Measurements from ENCODE around the gene SEC61A1. TPM values are rescaled to one million over a fixed set of nuclear protein-coding genes. Genes with fewer than 3 reads are reported as not detected.

Gene SEC61A1
- total RNA-seq, 1 experiment from 2014 or later: 189 TPM

GRCh38 chr3:128078322-128078721, 26.1 kb downstream of the SEC61A1 start:
- peaks cover 34% of the 10 kb centered on the region; the same call in 1 of the 2 replicates for H3F3A ChIP-seq (ENCODE audit: insufficient read depth, low read depth)
- DNase-seq: no peak
- peaks cover 15% of the 10 kb centered on the region for H4K20me1 ChIP-seq (ENCODE audit: insufficient read depth)
- CTCF ChIA-PET: no interaction called here
- no peaks in the 10 kb centered on the region for H3K9me3 ChIP-seq (ENCODE audit: insufficient read depth, low read depth)
- no TSS peak for BruUV-seq (replicated peaks)
- no peak overlapping the region for H2AFZ ChIP-seq
- no peaks in the 10 kb centered on the region for H3K9me2 ChIP-seq (ENCODE audit: insufficient read depth)
- H3K27me3 ChIP-seq (ENCODE audit: insufficient read depth, low read depth): no peaks in the 10 kb centered on the region
- no peak overlapping the region for H3K4me2 ChIP-seq
- H3K79me2 ChIP-seq (ENCODE audit: low read depth): no peaks in the 10 kb centered on the region
- POLR2A ChIA-PET (ENCODE audit: unreplicated experiment): no interaction called here
- TF ChIP-seq EZH2 (IDR thresholded peaks at IDR 0.05; ENCODE audit: low read depth): no peak
- TF ChIP-seq, protein P1, sequence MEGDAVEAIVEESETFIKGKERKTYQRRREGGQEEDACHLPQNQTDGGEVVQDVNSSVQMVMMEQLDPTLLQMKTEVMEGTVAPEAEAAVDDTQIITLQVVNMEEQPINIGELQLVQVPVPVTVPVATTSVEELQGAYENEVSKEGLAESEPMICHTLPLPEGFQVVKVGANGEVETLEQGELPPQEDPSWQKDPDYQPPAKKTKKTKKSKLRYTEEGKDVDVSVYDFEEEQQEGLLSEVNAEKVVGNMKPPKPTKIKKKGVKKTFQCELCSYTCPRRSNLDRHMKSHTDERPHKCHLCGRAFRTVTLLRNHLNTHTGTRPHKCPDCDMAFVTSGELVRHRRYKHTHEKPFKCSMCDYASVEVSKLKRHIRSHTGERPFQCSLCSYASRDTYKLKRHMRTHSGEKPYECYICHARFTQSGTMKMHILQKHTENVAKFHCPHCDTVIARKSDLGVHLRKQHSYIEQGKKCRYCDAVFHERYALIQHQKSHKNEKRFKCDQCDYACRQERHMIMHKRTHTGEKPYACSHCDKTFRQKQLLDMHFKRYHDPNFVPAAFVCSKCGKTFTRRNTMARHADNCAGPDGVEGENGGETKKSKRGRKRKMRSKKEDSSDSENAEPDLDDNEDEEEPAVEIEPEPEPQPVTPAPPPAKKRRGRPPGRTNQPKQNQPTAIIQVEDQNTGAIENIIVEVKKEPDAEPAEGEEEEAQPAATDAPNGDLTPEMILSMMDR (conservative IDR thresholded peaks at IDR 0.05): no peak
- intact Hi-C loops (cut with micrococcal nuclease; ENCODE audit: unreplicated experiment): no loop called here
- H3K36me3 ChIP-seq (ENCODE audit: low read depth): peaks cover 19% of the 10 kb centered on the region
- no peak overlapping the region for H3K27ac ChIP-seq
- H3K4me1 ChIP-seq (replicated peaks; ENCODE audit: insufficient read depth): no peaks in the 10 kb centered on the region
- no peak overlapping the region for H3K4me3 ChIP-seq

DNA sequence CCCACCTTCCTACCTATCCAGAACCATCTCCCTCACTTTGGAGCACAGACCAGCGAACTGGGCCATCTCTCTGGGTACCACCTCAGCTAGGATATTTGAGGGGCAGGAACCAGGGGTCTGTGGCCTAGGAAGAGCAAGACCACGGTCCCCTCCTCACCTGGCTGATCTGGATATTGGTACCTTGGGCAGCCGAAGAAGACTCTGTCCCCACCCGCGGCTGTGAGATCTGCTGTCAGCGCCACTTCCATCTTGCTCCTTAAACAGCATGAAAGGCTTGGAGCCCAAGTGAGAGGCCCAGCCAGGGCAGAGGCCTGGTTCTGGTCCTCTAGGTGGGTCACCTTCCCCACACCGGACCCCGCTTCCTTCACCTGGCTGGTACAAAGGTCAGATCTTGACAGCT, 26.6 kb downstream of the SEC61A1 start:
- intact Hi-C loops (cut with micrococcal nuclease; ENCODE audit: unreplicated experiment): no loop called here
- no peaks in the 10 kb centered on the region for H3K79me2 ChIP-seq (ENCODE audit: low read depth)
- BruUV-seq (replicated peaks): no TSS peak
- no peaks in the 10 kb centered on the region for H3K27me3 ChIP-seq (ENCODE audit: insufficient read depth, low read depth)
- no peaks in the 10 kb centered on the region for H3K9me3 ChIP-seq (ENCODE audit: insufficient read depth, low read depth)
- ChIA-PET POLR2A (ENCODE audit: unreplicated experiment) (no interaction called here), CTCF (no interaction called here)
- DNase-seq: no peak
- H2AFZ ChIP-seq: no peak overlapping the region
- H4K20me1 ChIP-seq (ENCODE audit: insufficient read depth): peaks cover 9% of the 10 kb centered on the region
- H3F3A ChIP-seq (ENCODE audit: insufficient read depth, low read depth): peaks cover 29% of the 10 kb centered on the region; the same call in 1 of the 2 replicates
- no peaks in the 10 kb centered on the region for H3K4me1 ChIP-seq (replicated peaks; ENCODE audit: insufficient read depth)
- H3K36me3 ChIP-seq (ENCODE audit: low read depth): peaks cover 16% of the 10 kb centered on the region
- TF ChIP-seq EZH2 (IDR thresholded peaks at IDR 0.05; ENCODE audit: low read depth): no peak
- TF ChIP-seq, protein P1 (conservative IDR thresholded peaks at IDR 0.05): no peak
- H3K4me2 ChIP-seq: no peak overlapping the region
- no peak overlapping the region for H3K27ac ChIP-seq
- H3K4me3 ChIP-seq: no peak overlapping the region
- H3K9me2 ChIP-seq (ENCODE audit: insufficient read depth): no peaks in the 10 kb centered on the region

- ChIA-PET POLR2A (ENCODE audit: unreplicated experiment) (no interaction called here), CTCF (no interaction called here)
- intact Hi-C loops (cut with micrococcal nuclease; ENCODE audit: unreplicated experiment): no loop called here
- Histone ChIP-seq H2AFZ (no peak overlapping the region), H3F3A (ENCODE audit: insufficient read depth, low read depth) (peaks cover 22% of the 10 kb centered on the region; the same call in 1 of the 2 replicates), H3K27me3 (ENCODE audit: insufficient read depth, low read depth) (no peaks in the 10 kb centered on the region), H3K79me2 (ENCODE audit: low read depth) (no peaks in the 10 kb centered on the region), H3K9me3 (ENCODE audit: insufficient read depth, low read depth) (no peaks in the 10 kb centered on the region), H3K4me3 (no peak overlapping the region), H3K9me2 (ENCODE audit: insufficient read depth) (no peaks in the 10 kb centered on the region), H3K27ac (no peak overlapping the region), H3K4me2 (no peak overlapping the region), H4K20me1 (ENCODE audit: insufficient read depth) (peaks cover 5% of the 10 kb centered on the region), H3K4me1 (replicated peaks; ENCODE audit: insufficient read depth) (no peaks in the 10 kb centered on the region), H3K36me3 (ENCODE audit: low read depth) (peaks cover 11% of the 10 kb centered on the region)
- DNase-seq: no peak
- BruUV-seq (replicated peaks): no TSS peak
- TF ChIP-seq, protein P1 (conservative IDR thresholded peaks at IDR 0.05): no peak
Observed at GRCh38 chr3:128079823-128080222, 27.6 kb downstream of the SEC61A1 start.
